Right lobe of liver (tissue), 6 donors: Measurements from ENCODE around the gene C20orf204. TPM values are rescaled to one million over a fixed set of nuclear protein-coding genes. Genes with fewer than 3 reads are reported as not detected.

ENCODE experiments used
- ATAC-seq, 4 donors: fragments of 200-7000 bp; cut with Tn5 transposase; one replicate each; pipeline ENCODE4 v1.9.1; 2020; ENCODE audit warnings: mild to moderate bottlenecking in 4 of 4, moderate library complexity in 4 of 4
- DNase-seq, 3 donors: peaks; one replicate each; pipeline ENCODE4 v3.0.0-alpha.2; 2020
- H3K27ac ChIP-seq, 3 donors: fragments of 200-600 bp; one replicate each; pipeline ENCODE4 v1.8.0; 2022
- H3K27me3 ChIP-seq, 2 donors: fragments of 200-600 bp; one replicate each; pipeline ENCODE4 v1.8.0; 2022
- H3K36me3 ChIP-seq, 4 donors: fragments of 200-600 bp; sonication (generic) in 1 of 4; one replicate each; pipeline versions ENCODE4 v1.5.1 to v1.8.0; 2017 to 2022; ENCODE audit warnings: control low read depth in 1 of 4
- H3K4me1 ChIP-seq, 4 donors: fragments of 200-600 bp; sonication (generic) in 1 of 4; one replicate each; pipeline versions ENCODE4 v1.5.1 to v1.8.0; 2017 to 2022; ENCODE audit warnings: control low read depth in 1 of 4
- H3K4me3 ChIP-seq, 3 donors: fragments of 200-600 bp; one replicate each; pipeline ENCODE4 v1.8.0; 2022
- H3K9me3 ChIP-seq, 4 donors: fragments of 200-600 bp; sonication (generic) in 1 of 4; one replicate each; pipeline versions ENCODE4 v1.5.1 to v1.8.0; 2017 to 2022; ENCODE audit warnings: control low read depth in 1 of 4
- CTCF ChIP-seq, 4 donors: fragments of 200-600 bp in 3 of 4; fragments of 450-650 bp in 1 of 4; IDR thresholded peaks; one replicate each; pipeline versions ENCODE4 v1.5.1 to v1.8.0; 2016 to 2022; ENCODE audit warnings: antibody characterized with exemption in 4 of 4, mild to moderate bottlenecking in 2 of 4
- POLR2A ChIP-seq: fragments of 450-650 bp; IDR thresholded peaks from one replicate; pipeline ENCODE4 v1.6.1; 2017; ENCODE audit warnings: antibody characterized with exemption, mild to moderate bottlenecking
- WGBS: methylation state at CpG from one replicate; pipeline ENCODE4 v1.1.6; 2018; ENCODE audit warnings: low coverage, low lambda C conversion rate; ENCODE audit not compliant: insufficient coverage; ENCODE audit errors: missing lambda C conversion rate; 5-methylcytosine and 5-hydroxymethylcytosine counted together
- intact Hi-C, 2 donors: fragments of 100-400 bp; cut with DNase I; formaldehyde crosslinking; loops; one replicate each; pipeline versions ENCODE4 v1.11.2 to v1.14.1; 2022
- total RNA-seq, 6 experiments: library from RNA; depleted of rRNA in 2 of 6; stranded (reverse); fragments of >200 nt in 2 of 6; fragmentation: NEBNext Ultra II Directional in 3 of 6; extraction: Animal tissue kit (Norgen Biotek cat#: 25700) in 3 of 6; gene quantifications; one replicate each; pipeline versions ENCODE4 v1.1.0 to v1.2.4, GENCODE V29; 2016 to 2023
- donor health status: DM: no; HTN: yes; CAD: no.
- donor health status: DM: no; HTN: no; CAD: no.
- donor health status: DM: no; HTN: no; CAD: no.
- donor health status: DM: no; HTN: yes; CAD: no.
- donor health status: DM: no; HTN: yes; CAD: no.

Gene C20orf204
- total RNA-seq, 6 experiments from 2014 or later: 0.29 to 1.1 (median 0.44) TPM; not detected in 1

- WGBS: 0% methylated on average over 1 of the region's 9 CpGs
- DNase-seq: no peak
- Histone ChIP-seq H3K4me3 (no peak overlapping the region), H3K27me3 (no peaks in the 10 kb centered on the region), H3K27ac (peak overlapping the region in 2 of 3 donors; percentile 32 to 54), H3K4me1 (no peaks in the 10 kb centered on the region), H3K36me3 (no peaks in the 10 kb centered on the region), H3K9me3 (no peaks in the 10 kb centered on the region)
- TF ChIP-seq POLR2A: no peak
- no peak for TF ChIP-seq CTCF (IDR thresholded peaks at IDR 0.05)
- intact Hi-C loops: no loop called here
- no peak for ATAC-seq
Measured at GRCh38 chr20:64055396-64055892, 19.5 kb downstream of the C20orf204 start.

GRCh38 chr20:64055893-64056638, 20.1 kb downstream of the C20orf204 start:
- Histone ChIP-seq H3K36me3 (no peaks in the 10 kb centered on the region), H3K27me3 (no peaks in the 10 kb centered on the region), H3K9me3 (no peaks in the 10 kb centered on the region), H3K4me1 (no peaks in the 10 kb centered on the region), H3K27ac (peak overlapping the region in 2 of 3 donors; percentile 32 to 54), H3K4me3 (no peak overlapping the region)
- WGBS: 20% methylated on average over 2 of the region's 22 CpGs
- DNase-seq: peak in 1 of 3 donors; percentile 78
- peak; percentile 25 to 42 (median 36) for ATAC-seq
- intact Hi-C loops: no loop called here
- TF ChIP-seq POLR2A (no peak), CTCF (IDR thresholded peaks at IDR 0.05) (no peak)

- no peaks in the 10 kb centered on the region for H3K27me3 ChIP-seq
- H3K4me3 ChIP-seq: no peak overlapping the region
- DNase-seq: no peak
- peak; percentile 9 to 18 (median 13) for ATAC-seq
- no peak for TF ChIP-seq POLR2A
- TF ChIP-seq CTCF (IDR thresholded peaks at IDR 0.05): no peak
- H3K4me1 ChIP-seq: no peaks in the 10 kb centered on the region
- 14% methylated on average over 7 of the region's 7 CpGs for WGBS
- intact Hi-C loops: no loop called here
- H3K27ac ChIP-seq: peak overlapping the region in 2 of 3 donors; percentile 37 to 54
- no peaks in the 10 kb centered on the region for H3K9me3 ChIP-seq
- H3K36me3 ChIP-seq: no peaks in the 10 kb centered on the region
Measured at GRCh38 chr20:64056639-64056888, 20.6 kb downstream of the C20orf204 start.

GRCh38 chr20:64056889-64057627, 21.1 kb downstream of the C20orf204 start:
- peak in 2 of 4 donors; percentile 1 to 5 for ATAC-seq
- Histone ChIP-seq H3K27ac (peak overlapping the region in 2 of 3 donors; percentile 37 to 54), H3K27me3 (no peaks in the 10 kb centered on the region), H3K4me1 (no peaks in the 10 kb centered on the region), H3K4me3 (no peak overlapping the region), H3K36me3 (no peaks in the 10 kb centered on the region), H3K9me3 (no peaks in the 10 kb centered on the region)
- TF ChIP-seq POLR2A (no peak), CTCF (IDR thresholded peaks at IDR 0.05) (no peak)
- DNase-seq: no peak
- intact Hi-C loops: no loop called here
- 30% methylated on average over 6 of the region's 39 CpGs for WGBS
